22Rv1 (cell line): Measurements from ENCODE around the gene KLK3.
A peak's percentile ranks its signal among the peaks of the same experiment; 100 is the strongest.
"Not testable (repeated sequence)": the region's sequence is repeated elsewhere in the genome, so short reads cannot be mapped to it uniquely, and the experiment has no call there.

ENCODE experiments used
- H3K27ac ChIP-seq: fragments of 450-650 bp; 2 replicates; pipeline ENCODE4 v1.5.1; 2017
- ZFX ChIP-seq: fragments of 450-650 bp; IDR thresholded peaks from 2 replicates; pipeline ENCODE4 v1.6.1; 2017; ENCODE audit warnings: antibody characterized with exemption, borderline replicate concordance
- TF ChIP-seq, protein P1 (sequence below): fragments of 450-650 bp; IDR thresholded peaks from 2 replicates; pipeline ENCODE4 v1.5.1; 2017; ENCODE audit warnings: mild to moderate bottlenecking

The KLK3 gene

DNA sequence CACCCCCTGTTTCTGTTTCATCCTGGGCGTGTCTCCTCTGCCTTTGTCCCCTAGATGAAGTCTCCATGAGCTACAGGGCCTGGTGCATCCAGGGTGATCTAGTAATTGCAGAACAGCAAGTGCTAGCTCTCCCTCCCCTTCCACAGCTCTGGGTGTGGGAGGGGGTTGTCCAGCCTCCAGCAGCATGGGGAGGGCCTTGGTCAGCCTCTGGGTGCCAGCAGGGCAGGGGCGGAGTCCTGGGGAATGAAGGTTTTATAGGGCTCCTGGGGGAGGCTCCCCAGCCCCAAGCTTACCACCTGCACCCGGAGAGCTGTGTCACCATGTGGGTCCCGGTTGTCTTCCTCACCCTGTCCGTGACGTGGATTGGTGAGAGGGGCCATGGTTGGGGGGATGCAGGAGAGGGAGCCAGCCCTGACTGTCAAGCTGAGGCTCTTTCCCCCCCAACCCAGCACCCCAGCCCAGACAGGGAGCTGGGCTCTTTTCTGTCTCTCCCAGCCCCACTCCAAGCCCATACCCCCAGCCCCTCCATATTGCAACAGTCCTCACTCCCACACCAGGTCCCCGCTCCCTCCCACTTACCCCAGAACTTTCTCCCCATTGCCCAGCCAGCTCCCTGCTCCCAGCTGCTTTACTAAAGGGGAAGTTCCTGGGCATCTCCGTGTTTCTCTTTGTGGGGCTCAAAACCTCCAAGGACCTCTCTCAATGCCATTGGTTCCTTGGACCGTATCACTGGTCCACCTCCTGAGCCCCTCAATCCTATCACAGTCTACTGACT is at the start of gene KLK3:
KLK3 (plus strand) TSS at position 280 of the 775 bp plus-strand sequence; CDS start at position 321, 41 bp downstream.
- TF ChIP-seq, protein P1, sequence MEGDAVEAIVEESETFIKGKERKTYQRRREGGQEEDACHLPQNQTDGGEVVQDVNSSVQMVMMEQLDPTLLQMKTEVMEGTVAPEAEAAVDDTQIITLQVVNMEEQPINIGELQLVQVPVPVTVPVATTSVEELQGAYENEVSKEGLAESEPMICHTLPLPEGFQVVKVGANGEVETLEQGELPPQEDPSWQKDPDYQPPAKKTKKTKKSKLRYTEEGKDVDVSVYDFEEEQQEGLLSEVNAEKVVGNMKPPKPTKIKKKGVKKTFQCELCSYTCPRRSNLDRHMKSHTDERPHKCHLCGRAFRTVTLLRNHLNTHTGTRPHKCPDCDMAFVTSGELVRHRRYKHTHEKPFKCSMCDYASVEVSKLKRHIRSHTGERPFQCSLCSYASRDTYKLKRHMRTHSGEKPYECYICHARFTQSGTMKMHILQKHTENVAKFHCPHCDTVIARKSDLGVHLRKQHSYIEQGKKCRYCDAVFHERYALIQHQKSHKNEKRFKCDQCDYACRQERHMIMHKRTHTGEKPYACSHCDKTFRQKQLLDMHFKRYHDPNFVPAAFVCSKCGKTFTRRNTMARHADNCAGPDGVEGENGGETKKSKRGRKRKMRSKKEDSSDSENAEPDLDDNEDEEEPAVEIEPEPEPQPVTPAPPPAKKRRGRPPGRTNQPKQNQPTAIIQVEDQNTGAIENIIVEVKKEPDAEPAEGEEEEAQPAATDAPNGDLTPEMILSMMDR = no peak
- TF ChIP-seq ZFX = no peak
- H3K27ac ChIP-seq = peak within 1 kb of the TSS; percentile 100

DNA sequence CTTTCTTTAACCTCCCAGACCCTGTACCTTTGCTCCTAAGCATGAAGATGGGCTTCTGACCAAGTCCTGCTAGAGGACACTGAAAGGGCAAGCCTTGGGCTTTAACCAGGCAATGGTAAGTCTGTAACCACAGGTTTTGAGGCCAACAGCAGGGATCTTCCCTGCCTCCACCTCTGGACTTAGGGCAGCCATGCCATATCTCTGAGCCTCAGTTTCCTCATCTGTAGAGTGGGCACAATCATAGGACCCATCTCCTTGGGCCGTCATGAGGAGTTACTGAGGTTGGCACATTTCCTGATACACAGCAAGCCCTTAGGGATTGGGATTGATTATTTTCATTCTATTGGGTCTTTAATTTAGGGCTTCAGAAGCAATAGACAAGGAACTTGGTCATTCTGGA is 45.9 kb upstream of the KLK3 start:
- TF ChIP-seq, protein P1 = no peak
- no peak for TF ChIP-seq ZFX
- H3K27ac ChIP-seq = no peak overlapping the region

DNA sequence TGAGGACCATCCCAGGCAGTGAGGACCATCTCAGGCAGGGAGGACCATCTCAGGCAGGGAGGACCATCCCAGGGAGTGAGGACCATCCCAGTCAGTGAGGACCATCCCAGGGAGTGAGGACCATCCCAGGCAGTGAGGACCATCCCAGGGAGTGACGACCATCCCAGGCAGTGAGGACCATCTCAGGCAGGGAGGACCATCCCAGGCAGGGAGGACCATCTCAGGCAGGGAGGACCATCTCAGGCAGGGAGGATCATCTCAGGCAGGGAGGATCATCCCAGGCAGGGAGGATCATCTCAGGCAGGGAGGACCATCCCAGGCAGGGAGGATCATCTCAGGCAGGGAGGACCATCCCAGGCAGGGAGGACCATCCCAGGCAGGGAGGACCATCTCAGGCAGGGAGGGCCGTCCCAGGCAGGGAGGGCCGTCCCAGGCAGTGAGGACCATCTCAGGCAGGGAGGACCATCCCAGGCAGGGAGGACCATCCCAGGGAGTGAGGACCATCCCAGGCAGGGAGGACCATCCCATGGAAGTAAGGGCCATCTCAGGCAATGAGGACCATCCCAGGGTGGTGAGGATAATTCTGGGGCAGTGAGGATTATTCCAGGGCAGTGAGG is 43.0 kb upstream of the KLK3 start:
- not testable (repeated sequence) for H3K27ac ChIP-seq

DNA sequence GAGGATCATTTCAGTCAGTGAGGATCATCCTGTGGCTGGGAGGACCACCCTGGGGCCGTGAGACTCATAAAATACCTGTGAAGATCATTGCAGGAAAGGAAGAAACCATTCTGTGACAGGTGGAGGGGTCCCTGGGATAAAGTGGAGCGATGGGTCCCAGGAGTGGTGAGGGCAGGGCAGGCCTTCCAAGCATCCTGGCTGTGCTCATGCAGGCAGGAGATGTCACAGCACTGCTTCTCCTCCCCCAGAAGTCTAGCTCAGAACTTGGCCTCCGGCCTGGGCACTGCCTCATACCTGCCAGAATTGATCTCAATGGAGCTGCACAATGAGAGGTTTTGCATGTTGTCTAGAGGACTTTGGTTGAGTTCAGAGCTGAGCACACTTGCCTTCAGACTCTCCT is 42.2 kb upstream of the KLK3 start:
- H3K27ac ChIP-seq = no peak overlapping the region
- TF ChIP-seq ZFX = no peak
- TF ChIP-seq, protein P1 = no peak

GRCh38 chr19:50814883-50815282 is 39.8 kb upstream of the KLK3 start:
- peak overlapping the region; percentile 93 for H3K27ac ChIP-seq
- TF ChIP-seq, protein P1 = no peak

- TF ChIP-seq, protein P1 = no peak
- TF ChIP-seq ZFX = no peak
- H3K27ac ChIP-seq = peak overlapping the region; percentile 93
Measured at GRCh38 chr19:50815439-50815838, 39.3 kb upstream of the KLK3 start.

DNA sequence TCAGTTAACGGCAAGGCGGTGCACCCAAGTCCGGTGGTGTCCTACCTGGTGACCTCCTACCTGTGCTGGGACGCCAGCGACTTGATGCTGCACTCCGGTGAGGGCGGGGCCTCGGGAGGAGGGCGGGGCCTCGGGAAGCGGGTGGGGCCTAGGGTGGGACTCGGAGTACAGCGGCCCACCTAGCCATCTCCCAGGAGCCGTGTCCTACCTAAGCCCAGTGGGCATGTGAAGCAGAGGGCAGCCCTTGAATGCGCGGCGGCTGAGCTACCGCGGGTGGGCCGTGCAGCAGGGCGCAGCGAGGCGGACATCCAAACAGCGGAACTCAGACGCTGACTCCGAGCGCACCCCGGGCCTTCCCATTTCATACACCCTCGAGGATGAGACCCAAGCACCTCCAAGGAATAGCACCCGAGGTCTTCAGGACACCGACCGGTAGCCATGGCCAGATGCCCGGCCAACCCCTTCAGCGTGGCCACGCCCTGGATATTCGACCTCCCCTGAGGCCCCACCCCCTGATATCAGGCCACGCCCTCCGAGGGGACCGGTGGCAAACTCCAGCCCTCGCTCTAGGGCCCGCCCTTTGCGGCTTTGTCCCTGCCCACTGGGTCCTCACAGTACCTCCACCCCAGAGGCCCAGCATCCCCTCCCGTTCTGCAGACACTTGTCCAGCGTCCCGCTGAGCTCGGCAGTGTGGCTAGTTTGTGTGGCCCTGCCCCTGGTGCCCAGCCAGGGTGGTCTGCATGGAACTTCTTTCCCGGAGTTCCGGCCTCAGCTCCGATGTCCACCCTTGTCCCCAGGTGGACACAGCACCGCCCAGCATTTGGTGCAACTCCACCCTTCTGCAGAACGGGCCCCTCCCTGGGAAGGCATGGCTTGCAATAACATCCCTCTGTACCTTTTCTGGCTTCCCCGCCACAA is 36.5 kb upstream of the KLK3 start:
- peak overlapping the region; percentile 93 for H3K27ac ChIP-seq
- TF ChIP-seq ZFX = no peak
- TF ChIP-seq, protein P1 = no peak
